Measurements from ENCODE around the gene RAE1.

RAE1 gene

GRCh38 chr20:57400821-57401564 is 49.9 kb downstream of the RAE1 start:
- no peak for DNase-seq (ENCODE audit: low spot score)

DNA sequence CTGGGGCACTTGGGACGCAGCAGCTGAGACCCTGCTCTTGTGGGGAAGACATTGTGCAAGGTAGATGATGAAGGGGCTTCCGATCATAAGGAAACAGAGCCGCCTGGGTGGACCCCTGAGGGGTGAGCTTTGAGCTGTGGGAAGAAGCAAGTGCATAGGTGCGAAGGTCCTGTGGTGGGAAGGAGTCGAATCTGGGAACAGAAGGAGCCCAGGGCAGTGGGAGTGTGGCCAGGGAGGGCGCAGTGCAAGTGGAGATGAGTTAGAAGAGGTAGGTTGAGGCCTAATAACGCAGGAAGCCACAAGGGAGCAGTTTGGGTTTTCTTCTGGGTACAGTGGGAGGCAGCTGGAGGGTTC is 50.5 kb downstream of the RAE1 start:
- no peak for DNase-seq (ENCODE audit: low spot score)

- no peak for DNase-seq (ENCODE audit: low spot score)
Observed at GRCh38 chr20:57402206-57403125, 51.4 kb downstream of the RAE1 start.

GRCh38 chr20:57403216-57403615 is 52.2 kb downstream of the RAE1 start:
- no peak for DNase-seq (ENCODE audit: low spot score)

- DNase-seq (ENCODE audit: low spot score), result no peak
Observed at GRCh38 chr20:57404006-57404405, 53.0 kb downstream of the RAE1 start.

DNA sequence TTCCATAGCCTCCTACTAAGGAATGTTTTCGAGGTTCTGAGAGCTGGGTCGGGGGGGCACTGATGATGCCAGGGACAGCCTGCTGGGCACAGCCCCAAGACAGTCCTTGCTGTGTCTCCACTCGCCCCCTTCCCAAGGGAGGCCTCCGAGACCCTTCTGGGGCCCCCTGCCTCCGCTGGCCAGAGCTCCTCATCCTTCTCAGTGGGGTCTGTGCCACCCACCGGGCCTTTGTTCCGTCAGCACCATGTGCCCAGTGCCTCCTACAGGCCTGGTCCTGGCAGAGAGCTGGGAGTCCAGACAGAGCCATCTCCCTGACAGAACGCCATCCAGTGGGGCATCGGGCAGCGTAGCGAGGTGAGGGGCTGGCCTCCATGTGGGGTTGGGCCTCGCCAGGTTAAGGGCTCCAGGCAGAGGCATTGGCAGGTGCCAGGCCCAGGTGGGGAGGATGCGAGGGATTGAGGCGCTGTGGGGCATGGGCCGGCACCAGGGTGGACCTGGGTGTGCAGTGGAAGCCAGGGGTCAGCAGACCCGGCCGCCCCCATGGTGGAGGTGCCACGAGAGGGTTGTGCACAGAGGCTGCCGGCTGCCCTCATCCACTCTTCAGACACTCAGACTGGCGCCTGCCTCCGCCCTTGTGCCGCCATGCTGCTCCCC is 53.5 kb downstream of the RAE1 start:
- no peak for DNase-seq (ENCODE audit: low spot score)

DNA sequence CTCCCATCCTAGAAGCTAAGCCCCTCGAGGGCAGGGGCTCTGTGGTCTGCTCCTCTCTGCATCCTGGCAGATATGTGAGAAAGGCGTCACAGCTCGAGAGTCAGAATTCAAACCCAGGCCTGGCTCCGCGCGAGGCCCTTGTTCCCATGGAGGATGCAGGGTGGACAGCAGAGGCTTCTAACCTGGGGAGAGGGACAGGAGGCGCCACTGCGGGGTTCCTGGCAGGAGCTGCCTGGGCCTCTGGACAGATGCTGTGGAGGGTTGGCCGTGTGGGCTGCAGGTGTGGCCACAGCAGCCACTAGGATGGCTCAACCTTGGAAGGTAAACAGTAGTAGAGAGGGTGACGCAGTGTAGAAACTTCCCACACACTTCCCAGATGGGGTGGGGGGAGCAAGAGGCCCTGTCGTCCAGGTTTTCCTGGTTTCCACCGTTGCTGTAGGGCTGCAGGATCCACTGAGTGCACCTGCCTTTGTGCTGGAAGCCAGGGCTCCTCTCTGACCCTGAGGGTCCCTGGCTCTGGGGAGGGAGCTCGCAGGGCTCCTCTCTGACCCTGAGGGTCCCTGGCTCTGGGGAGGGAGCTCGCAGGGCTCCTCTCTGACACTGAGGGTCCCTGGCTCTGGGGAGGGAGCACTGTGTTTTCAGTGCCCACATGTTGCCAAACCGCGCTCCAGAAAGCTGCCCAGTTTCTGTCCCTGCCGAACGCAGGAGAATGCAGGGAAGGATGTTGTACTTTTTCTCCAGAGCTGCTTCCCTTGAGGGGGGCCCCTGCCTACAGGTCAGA is 54.4 kb downstream of the RAE1 start:
- no peak for DNase-seq (ENCODE audit: low spot score)

DNA sequence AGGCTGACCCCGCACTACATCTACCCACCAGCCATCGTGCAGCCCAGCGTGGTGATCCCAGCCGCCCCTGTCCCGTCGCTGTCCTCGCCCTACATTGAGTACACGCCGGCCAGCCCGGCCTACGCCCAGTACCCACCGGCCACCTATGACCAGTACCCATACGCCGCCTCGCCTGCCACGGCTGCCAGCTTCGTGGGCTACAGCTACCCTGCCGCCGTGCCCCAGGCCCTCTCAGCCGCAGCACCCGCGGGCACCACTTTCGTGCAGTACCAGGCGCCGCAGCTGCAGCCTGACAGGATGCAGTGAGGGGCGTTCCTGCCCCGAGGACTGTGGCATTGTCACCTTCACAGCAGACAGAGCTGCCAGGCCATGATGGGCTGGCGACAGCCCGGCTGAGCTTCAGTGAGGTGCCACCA is 56.5 kb downstream of the RAE1 start:
- no peak for DNase-seq (ENCODE audit: low spot score)

GRCh38 chr20:57408131-57408530 is 57.1 kb downstream of the RAE1 start:
- DNase-seq (ENCODE audit: low spot score), result no peak

GRCh38 chr20:57408536-57409233 is 57.6 kb downstream of the RAE1 start:
- no peak for DNase-seq (ENCODE audit: low spot score)

- no peak for DNase-seq (ENCODE audit: low spot score)
Observed at GRCh38 chr20:57409316-57409671, 58.2 kb downstream of the RAE1 start.

- no peak for DNase-seq (ENCODE audit: low spot score)
Observed at GRCh38 chr20:57409672-57410397, 58.8 kb downstream of the RAE1 start.

GRCh38 chr20:57410398-57410920 is 59.4 kb downstream of the RAE1 start:
- no peak for DNase-seq (ENCODE audit: low spot score)

- no peak for DNase-seq (ENCODE audit: low spot score)
Observed at GRCh38 chr20:57410924-57411323, 59.9 kb downstream of the RAE1 start.

DNA sequence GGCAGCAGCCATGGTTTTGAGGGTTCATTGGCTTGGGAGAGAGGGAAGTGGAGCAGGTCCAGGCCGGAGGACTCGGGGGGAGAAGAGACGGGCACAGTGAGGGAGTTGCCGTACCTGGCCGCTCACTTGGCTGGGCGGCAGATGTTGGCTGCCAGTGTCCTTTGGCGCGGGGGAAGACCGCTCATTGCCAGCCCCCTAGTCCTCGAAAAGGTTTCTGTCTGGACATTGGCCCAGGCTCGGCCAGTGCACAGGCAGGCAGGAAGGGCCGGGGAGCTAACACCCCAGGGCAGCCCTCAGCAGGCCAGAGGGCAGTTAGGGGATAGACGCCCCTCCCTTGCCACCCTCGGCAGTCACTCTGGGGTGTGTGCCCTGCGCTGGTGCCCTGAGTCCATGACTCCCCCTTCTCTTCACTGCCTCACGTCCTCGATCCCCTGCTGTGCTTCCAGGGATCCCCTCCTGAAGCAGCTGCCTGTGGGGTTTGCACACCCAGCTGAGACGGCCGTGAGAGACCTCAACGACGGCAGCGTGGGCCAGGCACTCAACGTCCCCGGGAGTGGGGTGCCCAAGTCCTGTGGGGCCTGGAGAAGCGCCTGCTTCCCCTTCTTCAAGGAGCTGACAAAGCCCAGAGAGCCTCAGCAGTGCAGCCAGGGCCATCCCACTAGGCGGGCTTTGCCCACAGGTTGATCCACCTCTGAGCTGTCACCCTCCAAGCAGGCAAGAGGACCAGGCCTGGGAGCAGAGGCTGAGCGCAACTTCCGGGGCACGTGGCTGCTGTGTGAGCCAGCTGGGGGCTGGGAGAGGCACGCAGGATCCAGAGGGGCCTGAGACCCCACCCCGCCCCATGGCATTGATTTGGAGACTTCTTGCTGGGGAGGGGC is 60.6 kb downstream of the RAE1 start:
- DNase-seq (ENCODE audit: low spot score), result no peak

- DNase-seq (ENCODE audit: low spot score), result no peak
Observed at GRCh38 chr20:57412347-57413029, 61.4 kb downstream of the RAE1 start.

DNA sequence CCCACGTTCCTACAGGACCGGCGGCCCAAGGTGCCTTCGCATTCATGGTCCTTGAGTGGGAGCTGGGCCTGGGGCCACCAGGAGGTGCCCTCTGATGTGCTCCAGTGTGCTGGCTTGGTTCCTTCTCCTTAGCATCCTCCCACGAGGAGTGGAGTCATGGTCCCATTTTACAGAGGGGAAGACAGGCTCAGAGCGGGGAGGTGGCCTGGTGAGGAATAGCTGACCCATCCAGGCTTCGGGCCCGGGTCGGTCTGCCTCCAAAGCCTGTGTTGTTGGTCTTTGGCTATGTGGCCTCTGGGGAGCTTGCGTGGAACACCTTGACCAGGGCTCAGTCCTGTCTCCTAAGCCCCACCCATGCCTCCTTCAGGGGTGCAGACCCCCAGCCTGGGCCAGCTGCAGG is 62.9 kb downstream of the RAE1 start:
- DNase-seq (ENCODE audit: low spot score), result no peak

GRCh38 chr20:57414867-57415592 is 64.0 kb downstream of the RAE1 start:
- no peak for DNase-seq (ENCODE audit: low spot score)
